SKM-1 treated with dmso at 0.1 percent for 144 hours (cell line): Measurements from ENCODE around the gene PDS5A.
"Not testable (repeated sequence)": the region's sequence is repeated elsewhere in the genome, so short reads cannot be mapped to it uniquely, and the experiment has no call there.

ENCODE experiments used
- DNase-seq: peaks from one replicate; lab custom pipeline; 2025; ENCODE audit not compliant: unreplicated experiment; lab: John Stamatoyannopoulos, UW

PDS5A gene, protein sequence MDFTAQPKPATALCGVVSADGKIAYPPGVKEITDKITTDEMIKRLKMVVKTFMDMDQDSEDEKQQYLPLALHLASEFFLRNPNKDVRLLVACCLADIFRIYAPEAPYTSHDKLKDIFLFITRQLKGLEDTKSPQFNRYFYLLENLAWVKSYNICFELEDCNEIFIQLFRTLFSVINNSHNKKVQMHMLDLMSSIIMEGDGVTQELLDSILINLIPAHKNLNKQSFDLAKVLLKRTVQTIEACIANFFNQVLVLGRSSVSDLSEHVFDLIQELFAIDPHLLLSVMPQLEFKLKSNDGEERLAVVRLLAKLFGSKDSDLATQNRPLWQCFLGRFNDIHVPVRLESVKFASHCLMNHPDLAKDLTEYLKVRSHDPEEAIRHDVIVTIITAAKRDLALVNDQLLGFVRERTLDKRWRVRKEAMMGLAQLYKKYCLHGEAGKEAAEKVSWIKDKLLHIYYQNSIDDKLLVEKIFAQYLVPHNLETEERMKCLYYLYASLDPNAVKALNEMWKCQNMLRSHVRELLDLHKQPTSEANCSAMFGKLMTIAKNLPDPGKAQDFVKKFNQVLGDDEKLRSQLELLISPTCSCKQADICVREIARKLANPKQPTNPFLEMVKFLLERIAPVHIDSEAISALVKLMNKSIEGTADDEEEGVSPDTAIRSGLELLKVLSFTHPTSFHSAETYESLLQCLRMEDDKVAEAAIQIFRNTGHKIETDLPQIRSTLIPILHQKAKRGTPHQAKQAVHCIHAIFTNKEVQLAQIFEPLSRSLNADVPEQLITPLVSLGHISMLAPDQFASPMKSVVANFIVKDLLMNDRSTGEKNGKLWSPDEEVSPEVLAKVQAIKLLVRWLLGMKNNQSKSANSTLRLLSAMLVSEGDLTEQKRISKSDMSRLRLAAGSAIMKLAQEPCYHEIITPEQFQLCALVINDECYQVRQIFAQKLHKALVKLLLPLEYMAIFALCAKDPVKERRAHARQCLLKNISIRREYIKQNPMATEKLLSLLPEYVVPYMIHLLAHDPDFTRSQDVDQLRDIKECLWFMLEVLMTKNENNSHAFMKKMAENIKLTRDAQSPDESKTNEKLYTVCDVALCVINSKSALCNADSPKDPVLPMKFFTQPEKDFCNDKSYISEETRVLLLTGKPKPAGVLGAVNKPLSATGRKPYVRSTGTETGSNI (N-terminal part only)

DNA sequence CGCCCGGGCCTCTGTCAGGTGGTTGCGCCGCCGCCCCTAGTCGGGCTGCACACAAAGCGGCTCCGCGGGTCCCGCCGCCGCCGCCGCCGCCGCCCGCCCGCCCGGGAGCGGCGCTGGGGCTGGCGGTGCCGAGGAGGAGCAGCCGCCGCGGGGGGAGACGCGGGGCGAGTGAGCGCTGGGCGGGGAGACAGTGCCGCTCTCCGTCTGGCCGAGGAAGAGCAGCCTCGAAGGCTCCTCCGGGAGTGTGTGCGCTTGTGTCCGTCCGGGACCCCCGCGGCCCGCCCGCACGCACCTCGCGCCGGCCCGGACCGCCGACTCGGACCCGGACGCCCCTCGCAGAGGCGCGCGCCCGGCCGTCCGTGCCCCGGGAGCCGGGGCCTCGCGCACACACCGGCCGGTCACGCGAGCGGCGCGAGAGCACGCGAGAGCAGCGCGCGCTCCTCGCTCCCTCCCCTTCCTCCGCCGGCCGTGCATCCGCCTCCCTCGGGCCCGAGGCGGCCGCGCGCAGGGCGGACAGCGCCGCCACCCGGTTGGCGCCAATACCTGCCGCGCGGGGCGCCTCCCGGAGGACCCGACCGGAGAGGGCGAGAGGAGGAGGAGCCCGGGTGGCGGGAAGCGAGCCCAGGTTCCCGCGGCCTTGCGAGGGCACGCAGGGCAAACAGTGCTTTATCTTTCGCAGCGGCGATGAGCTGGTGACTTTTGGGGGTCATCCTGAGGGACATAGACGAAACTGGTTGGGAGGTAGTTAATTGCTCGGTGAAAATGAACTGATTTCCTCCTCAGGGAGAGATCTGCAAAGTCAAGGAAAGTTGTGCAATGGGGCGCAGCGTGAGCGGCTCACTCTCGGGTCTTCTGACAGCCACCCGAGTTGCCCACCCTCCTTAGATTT lies at the start of gene PDS5A:
Gene PDS5A, minus strand, starts transcription at position 423 of the 889 bp plus-strand sequence. CDS start 1,334 bp downstream, outside the sequence.
- peak; percentile 86 for DNase-seq

DNA sequence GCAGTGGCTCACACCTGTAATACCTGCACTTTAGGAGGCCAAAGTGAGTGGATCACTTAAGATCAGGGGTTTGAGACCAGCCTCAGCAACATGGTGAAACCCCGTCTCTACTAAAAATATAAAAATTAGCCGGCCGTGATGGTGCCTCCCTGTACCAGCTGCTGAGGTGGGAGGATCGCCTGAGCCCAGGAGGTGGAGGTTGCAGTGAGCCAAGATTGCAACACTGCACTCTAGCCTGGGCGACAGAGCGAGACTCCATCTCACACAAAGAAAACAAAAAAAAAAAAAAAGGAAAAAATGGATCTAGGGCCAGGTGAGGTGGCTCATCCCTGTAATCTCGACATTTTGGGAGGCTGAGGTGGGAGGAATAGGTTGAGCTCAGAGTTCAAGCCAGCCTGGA lies 46.3 kb upstream of the PDS5A start:
- not testable (repeated sequence) for DNase-seq

DNA sequence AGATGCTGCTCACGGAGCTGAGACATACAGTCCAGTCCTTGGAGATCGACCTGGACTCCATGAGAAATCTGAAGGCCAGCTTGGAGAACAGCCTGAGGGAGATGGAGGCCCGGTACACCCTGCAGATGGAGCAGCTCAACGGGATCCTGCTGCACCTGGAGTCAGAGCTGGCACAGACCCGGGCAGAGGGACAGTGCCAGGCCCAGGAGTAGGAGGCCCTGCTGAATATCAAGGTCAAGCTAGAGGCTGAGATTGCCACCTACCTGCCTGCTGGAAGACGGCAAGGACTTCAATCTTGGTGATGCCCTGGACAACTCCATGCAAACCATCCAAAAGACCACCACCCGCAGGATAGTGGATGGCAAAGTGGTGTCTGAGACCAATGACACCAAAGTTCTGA lies 43.4 kb upstream of the PDS5A start:
- not testable (repeated sequence) for DNase-seq

DNA sequence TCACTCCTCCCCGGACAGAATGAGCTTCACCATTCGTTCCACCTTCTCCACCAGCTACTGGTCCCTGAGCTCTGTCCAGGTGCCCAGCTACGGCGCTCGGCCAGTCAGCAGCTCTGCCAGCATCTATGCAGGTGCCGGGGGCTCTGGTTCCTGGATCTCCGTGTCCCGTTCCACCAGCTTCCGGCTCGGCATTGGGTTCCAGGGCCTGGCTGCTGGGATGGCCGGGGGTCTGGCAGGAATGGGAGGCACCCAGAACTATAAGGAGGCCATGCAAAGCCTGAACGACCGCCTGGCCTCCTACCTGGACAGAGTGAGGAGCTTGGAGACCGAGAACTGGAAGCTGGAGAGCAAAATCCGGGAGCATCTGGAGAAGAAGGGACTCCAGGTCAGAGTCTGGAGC lies 42.5 kb upstream of the PDS5A start:
- no peak for DNase-seq

DNA sequence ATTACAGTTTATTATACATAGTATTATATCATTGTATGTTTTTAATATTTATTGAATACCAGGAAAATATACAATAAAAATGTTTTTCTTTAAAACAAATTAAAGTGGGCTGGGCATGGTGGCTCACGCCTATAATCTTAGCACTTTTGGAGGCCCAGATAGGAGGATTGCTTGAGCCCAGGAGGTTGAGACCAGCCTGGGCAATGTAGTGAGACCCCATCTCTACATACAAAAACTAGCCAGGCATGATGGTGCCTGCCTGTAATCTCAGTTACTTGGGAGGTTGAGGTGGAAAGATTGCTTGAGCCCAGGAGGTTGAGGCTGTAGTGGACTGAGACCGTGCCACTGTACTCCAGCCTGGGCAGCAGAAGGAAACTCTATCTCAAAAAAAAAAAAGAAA lies 38.3 kb upstream of the PDS5A start:
- DNase-seq, result no peak

DNA sequence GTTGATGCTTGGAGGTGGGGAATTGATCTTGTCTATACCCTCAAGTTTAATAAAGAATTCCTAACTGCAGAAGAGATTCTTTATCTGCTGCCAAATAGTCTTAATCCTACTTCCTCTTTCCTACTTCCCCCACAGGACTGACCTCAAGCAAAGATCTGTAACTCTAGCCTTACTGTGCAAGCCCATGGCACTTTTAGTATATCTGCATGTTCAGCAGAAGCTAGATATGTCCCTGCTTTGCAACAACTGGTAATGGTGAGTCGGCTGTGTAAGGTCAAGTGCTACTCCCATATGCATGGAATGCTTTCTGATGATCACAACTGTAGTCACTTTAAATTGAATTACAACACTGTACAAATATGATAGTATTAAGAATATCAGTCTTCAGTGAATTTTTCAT lies 26.3 kb upstream of the PDS5A start:
- peak; percentile 93 for DNase-seq

DNA sequence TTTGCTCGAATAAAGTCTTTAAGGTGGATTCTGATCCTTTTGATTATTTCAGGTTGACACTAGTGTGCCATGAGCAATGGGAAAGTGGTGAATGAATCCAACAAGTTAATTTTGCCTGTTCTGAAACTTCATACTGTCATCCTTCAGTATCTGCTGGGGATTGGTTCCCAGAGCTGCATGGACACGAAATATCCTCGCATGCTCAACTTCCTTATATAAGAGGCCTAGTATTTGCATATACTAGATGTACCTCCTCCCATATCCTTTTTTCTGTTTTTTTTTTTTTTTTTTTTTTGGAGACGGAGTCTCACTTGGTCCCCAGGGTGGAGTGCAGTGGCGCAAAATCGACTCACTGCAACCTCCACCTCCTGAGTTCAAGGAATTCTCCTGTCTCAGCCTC lies 23.0 kb upstream of the PDS5A start:
- no peak for DNase-seq

DNA sequence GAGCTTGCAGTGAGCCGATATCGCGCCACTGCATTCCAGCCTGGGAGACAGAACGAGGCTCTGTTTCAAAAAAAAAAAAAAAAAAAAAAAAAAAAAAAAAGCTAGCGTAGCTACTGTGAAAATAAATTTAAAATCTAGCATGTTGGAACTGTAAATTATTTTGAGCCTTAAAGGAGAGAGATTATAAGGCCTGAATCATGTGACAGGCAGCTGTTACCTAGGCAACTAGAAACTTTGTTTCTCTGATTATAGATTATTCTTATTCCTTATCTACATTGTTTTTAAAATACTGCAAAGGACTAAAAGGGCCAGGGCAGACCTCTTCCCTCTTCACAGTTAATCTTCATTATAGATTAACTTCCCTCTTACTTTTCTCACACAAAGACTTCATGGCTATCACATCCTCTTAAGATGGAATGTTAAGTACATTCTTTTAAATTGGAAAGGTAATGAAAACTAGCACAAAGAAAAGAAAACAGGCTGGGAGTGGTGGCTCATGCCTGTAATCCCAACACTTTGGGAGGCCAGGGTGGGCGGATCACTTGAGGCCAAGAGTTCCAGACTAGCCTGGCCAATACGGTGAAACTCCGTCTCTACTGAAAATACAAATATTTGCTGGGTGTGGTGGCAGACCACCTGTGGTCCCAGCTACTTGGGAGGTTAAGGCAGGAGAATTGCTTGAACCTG lies 21.1 kb upstream of the PDS5A start:
- no peak for DNase-seq

DNA sequence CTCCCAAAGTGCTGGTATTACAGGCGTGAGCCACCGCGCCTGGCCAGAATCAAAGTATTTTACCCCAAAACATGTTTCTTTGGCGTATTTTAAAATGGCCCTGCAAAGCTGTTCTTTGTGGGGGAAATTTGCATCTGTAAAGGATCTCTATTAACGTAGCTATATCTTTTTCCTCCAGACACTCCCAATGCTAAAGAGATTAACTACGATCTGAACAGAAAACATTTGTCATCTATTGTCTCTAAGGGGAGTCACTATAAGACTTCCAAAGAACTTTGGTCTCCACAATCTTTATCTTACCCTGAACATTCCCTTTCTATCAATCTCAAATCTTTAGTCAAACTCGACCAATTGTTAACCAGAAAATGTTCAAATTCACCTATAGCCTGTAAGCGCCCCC lies 19.1 kb upstream of the PDS5A start:
- no peak for DNase-seq

DNA sequence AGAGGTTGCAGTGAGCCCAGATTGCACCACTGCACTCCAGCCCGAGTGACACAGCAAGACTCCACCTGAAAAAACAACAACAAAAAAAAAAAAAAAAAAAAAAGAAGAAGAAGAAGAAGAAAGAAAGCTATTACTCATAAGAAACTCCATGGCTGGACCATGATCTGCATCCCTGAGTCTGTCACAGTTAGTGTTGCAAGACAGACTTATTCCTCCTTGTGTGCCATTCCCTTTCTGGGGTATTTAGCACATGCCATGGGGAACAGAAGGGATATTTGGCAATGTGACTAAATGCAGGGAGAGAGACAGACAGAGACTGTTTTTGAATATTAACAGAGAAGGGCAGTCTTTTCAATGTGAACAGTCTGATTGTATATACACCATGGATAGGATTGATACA lies 16.7 kb upstream of the PDS5A start:
- DNase-seq, result no peak

DNA sequence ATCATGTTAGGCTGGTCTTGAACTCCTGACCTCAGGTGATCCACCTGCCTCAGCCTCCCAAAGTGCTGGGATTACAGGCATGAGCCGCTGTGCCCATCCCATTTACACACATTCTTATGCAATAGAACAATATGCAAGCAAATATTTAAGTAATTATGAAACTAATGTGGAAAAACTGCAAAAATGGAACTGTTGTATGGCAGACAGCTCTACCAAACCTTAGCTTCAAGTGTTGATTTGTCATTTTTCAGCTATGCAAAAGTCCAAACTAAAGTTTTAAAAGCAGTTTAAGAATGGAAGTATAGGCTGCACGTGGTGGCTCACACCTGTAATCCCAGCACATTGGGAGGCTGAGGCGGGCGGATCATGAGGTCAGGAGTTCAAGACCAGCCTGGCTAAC lies 11.7 kb upstream of the PDS5A start:
- not testable (repeated sequence) for DNase-seq

DNA sequence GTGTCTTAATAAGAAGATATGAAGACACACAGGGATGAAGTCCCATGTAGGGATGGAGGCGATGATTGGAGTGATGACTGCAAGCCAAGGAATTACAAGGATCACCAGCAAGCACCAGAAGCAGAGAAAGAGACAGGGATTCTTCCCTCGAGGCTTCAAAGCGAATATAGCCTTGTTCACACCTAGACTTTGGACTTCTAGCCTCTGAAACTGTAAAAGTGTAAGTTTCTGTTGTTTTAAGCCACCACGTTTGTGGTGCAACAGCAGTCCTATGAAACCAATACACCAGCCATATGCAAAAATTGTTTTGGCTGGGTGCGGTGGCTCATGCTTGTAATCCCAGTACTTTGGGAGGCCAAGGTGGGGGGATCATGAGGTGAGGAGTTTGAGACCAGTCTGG lies 9.8 kb upstream of the PDS5A start:
- DNase-seq, result no peak

DNA sequence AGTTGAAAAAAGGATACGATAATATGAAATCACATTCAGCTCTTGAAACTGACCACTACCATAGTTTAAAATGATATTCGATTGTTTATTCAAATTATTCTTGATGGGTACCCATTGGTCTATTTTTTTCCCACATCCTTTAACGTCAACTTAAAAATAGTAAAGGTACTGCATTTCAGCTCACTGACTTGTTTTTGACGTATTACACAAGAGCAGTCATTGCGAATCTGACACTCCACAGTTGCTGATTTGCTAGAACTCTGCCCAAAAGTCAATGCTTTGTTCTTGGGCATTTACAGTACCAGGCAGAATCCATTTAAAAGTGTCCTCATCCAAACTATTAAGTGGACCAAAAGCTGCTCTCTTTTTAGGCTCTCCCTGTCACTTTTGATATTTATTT lies 1.2 kb upstream of the PDS5A start:
- no peak for DNase-seq

DNA sequence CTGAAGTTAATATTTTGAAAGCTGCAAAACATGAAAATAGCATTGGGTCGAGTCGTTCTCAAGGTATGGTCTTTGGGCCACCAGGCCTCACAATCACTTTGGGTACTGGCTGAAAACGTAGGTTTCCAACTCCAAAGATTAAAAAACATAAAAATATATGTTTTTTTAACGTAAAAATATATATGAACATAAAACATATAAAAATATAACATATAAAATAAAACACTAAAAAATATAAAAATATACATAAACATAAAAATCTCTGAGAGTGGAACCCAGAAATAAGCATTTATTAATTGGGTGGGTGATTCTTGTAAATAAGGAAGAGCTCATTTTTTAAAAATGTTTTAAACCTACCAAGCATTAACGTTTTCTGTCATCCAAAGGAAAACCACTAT lies 666 bp upstream of the PDS5A start:
- no peak for DNase-seq

DNA sequence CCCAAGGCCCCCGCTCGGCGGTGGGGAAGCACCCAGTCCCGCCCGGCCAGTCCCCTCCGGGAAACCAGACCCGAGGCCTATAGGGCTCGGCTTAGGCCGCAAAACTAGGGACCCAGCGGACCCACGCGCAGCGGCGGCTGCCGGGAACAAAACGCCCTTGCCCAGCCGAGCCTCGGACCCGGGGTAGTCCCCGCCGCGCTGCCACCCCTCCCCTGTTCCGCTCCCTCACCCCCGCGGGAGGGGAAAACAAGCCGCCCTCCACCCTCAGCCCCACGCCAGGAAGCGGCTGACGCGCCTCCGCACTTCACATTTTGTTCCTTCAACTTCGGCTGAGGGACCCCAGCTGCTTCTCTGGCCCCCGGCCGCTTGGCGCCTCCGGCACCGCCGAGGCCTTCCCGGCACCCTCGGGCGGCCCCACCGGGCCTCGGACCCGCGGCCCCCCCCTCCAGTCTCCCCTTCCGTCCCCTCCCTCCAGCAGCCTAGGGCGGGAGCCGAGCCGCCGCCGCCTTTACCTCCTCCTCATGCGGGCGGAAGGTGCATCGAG lies 694 bp downstream of the PDS5A start:
- peak; percentile 43 for DNase-seq

DNA sequence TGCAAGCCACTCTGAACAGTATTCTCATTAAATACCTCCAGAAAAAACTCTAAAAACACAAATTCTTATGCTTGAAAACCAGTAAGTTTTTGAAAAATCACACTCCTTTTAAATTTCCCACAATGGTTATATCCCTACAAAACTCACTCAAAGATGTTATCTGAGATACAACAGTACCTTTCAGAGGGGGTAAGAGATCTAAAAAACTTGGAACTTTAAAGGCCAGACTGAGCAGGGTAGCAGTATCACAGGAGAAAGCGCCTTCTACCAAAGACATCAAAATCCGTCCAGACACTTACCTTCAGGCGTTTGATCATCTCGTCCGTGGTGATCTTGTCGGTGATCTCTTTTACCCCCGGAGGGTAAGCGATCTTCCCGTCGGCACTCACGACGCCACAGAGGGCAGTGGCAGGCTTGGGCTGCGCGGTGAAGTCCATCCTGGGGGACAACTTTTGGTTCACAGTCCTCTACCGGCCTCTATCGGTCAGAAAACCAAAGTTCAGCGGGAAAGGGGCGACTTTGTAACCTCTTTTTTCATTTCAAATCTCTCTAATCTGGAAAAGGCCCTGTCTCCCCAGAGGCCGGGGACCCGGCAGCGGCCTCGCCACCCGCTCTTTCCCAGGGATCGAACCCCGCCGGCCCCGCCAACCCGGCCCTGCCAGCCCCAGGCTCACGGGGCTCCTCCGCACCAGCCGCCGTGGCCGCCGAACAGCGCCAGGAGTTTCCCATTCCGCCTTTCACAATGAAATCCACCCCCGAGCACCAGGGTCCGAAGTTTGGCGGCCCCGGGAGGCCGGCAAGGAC lies 1.4 kb downstream of the PDS5A start:
- DNase-seq, result peak; percentile 60

DNA sequence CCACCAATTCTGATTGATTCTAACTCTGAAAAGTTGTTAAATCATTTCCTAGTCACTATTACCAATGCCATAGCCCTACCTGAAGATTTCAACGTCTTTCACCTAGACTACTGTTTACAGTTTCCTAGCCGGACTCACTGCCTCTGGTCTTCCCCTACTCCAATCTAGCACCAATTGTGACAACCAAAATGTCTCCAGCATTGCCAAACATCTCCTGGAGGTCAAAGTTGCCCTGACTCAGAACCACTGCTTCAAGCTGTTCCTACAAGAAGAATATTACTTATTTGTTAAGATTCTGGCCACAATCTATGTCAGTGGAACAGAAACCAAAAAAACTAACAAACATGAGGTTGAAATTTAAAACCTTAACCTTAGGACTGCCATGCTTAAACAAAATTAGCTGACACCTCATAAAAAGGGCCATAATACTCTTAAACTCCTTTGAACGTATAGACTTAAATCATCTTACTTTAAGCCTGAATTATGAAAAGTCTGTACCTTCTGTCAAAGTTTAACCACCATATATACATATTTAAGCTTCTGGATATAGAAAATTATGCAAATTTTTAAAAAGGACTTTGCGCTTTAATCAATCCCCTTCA lies 2.1 kb downstream of the PDS5A start:
- no peak for DNase-seq

DNA sequence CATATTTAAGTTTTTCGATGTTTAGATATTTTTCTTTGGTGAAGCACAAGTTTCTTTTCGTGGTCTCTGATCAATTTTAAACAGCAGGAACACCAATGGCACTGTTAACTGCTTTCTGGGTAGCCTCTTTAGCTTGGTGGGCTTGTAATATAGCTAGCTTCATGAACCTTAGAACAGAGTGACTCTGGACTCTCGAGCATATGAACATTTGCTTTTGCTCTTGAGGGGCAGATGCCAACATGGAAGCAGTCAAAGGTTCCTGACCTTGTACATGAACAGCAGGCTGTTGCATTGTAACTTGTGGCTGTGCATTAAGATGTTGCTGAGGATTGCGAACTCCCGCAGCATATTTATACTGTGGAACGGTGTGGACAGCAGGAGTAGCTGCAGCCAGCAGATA lies 4.7 kb downstream of the PDS5A start:
- not testable (repeated sequence) for DNase-seq
